MM.1S (cell line): ENCODE data around the gene METTL1.
"Not testable (repeated sequence)": the region's sequence is repeated elsewhere in the genome, so short reads cannot be mapped to it uniquely, and the experiment has no call there.

ENCODE experiments used
- EZH2 ChIP-seq: fragments of 300-600 bp; sonication (generic); optimal IDR thresholded peaks from 2 replicates; pipeline ENCODE3; 2017; ENCODE audit warnings: low read depth, mild to moderate bottlenecking, antibody characterized with exemption, low read length, mixed read lengths
- EZH2phosphoT487 ChIP-seq: fragments of 300-600 bp; sonication (generic); IDR thresholded peaks from 2 replicates; pipeline ENCODE4 v1.6.1; 2018; ENCODE audit warnings: antibody characterized with exemption, low read length
- TF ChIP-seq, protein P1 (sequence below): fragments of 300-600 bp; sonication (generic); IDR thresholded peaks from 2 replicates; pipeline ENCODE4 v1.5.1; 2016; ENCODE audit warnings: antibody characterized with exemption, low read length, mixed read lengths

DNA sequence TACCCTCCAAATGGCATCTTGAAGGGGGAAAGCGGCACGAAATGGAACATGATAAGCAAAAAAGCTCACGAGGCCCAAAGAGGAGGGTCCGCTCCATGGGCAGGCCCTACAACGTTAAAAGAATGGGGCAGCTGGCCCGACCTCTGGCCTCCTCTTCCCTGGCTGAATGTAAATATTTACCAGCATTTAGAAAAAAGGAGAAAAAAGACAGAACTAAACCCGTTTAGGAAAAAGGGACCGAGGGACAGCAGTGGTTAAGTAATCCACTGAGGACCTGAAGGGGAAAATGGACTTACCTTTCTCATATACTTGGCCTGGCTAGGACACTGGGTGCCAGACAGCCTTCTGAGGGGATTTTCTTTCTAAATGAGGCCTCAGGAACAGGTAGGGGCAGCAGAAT, 48.2 kb upstream of the METTL1 start:
- TF ChIP-seq, protein P1, sequence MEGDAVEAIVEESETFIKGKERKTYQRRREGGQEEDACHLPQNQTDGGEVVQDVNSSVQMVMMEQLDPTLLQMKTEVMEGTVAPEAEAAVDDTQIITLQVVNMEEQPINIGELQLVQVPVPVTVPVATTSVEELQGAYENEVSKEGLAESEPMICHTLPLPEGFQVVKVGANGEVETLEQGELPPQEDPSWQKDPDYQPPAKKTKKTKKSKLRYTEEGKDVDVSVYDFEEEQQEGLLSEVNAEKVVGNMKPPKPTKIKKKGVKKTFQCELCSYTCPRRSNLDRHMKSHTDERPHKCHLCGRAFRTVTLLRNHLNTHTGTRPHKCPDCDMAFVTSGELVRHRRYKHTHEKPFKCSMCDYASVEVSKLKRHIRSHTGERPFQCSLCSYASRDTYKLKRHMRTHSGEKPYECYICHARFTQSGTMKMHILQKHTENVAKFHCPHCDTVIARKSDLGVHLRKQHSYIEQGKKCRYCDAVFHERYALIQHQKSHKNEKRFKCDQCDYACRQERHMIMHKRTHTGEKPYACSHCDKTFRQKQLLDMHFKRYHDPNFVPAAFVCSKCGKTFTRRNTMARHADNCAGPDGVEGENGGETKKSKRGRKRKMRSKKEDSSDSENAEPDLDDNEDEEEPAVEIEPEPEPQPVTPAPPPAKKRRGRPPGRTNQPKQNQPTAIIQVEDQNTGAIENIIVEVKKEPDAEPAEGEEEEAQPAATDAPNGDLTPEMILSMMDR: not testable (repeated sequence)
- TF ChIP-seq EZH2, EZH2phosphoT487: not testable (repeated sequence)
